H9 (cell line): ENCODE measurements around the gene ZNF614. TPM values are rescaled to one million over a fixed set of nuclear protein-coding genes. Genes with fewer than 3 reads are reported as not detected.

ENCODE experiments used
- DNase-seq: peaks from one replicate; pipeline ENCODE4 v3.0.0-alpha.2; 2017
- H2AFZ ChIP-seq: one replicate; pipeline ENCODE4 v1.6.1; 2013; ENCODE audit warnings: mild to moderate bottlenecking, low read length, control low read depth, moderate library complexity
- H2AK5ac ChIP-seq: 2 replicates; pipeline ENCODE4 v1.6.1; 2013; ENCODE audit warnings: low read length, control low read depth, mixed read lengths; ENCODE audit not compliant: insufficient read length
- H2BK120ac ChIP-seq: one replicate; pipeline ENCODE4 v1.6.1; 2013; ENCODE audit warnings: low read depth, mild to moderate bottlenecking, low read length, control low read depth, inconsistent platforms; ENCODE audit not compliant: poor library complexity, severe bottlenecking
- H2BK12ac ChIP-seq: 2 replicates; pipeline ENCODE4 v1.6.1; 2013; ENCODE audit warnings: low read length, control low read depth, mixed read lengths, low read depth; ENCODE audit not compliant: insufficient read length
- H2BK15ac ChIP-seq: 2 replicates; pipeline ENCODE4 v1.6.1; 2013; ENCODE audit warnings: low read depth, low read length, control low read depth
- H2BK20ac ChIP-seq: one replicate; pipeline ENCODE4 v1.6.1; 2013; ENCODE audit warnings: low read depth, mild to moderate bottlenecking, low read length, control low read depth, inconsistent platforms; ENCODE audit not compliant: poor library complexity, severe bottlenecking
- H2BK5ac ChIP-seq: 2 replicates; pipeline ENCODE4 v1.6.1; 2013; ENCODE audit warnings: low read length, control low read depth, mixed read lengths; ENCODE audit not compliant: insufficient read length
- H3K14ac ChIP-seq: 2 replicates; pipeline ENCODE4 v1.6.1; 2013; ENCODE audit warnings: low read length, control low read depth; ENCODE audit not compliant: insufficient read depth
- H3K18ac ChIP-seq: 2 replicates; pipeline ENCODE4 v1.6.1; 2013; ENCODE audit warnings: low read depth, mild to moderate bottlenecking, mixed read lengths, low read length, control low read depth; ENCODE audit not compliant: insufficient read length
- H3K23ac ChIP-seq: 2 replicates; pipeline ENCODE4 v1.6.1; 2013; ENCODE audit warnings: low read length, control low read depth, mixed read lengths, low read depth; ENCODE audit not compliant: insufficient read length
- H3K23me2 ChIP-seq: 2 replicates; pipeline ENCODE4 v1.6.1; 2013; ENCODE audit warnings: low read depth, mild to moderate bottlenecking, mixed read lengths, low read length, control low read depth; ENCODE audit not compliant: insufficient read length, poor library complexity, severe bottlenecking
- H3K27ac ChIP-seq: 2 replicates; pipeline ENCODE4 v1.5.1; 2013; ENCODE audit warnings: low read length, control low read depth, mixed read lengths, low read depth; ENCODE audit not compliant: insufficient read length
- H3K27me3 ChIP-seq: 2 replicates; pipeline ENCODE4 v1.6.1; 2013; ENCODE audit warnings: low read length, control low read depth, inconsistent platforms; ENCODE audit not compliant: insufficient read depth
- H3K4ac ChIP-seq: 2 replicates; pipeline ENCODE4 v1.6.1; 2013; ENCODE audit warnings: low read depth, mild to moderate bottlenecking, control low read depth, inconsistent platforms, low read length, moderate library complexity
- H3K4me1 ChIP-seq: 2 replicates; pipeline ENCODE4 v1.6.1; 2013; ENCODE audit warnings: low read length, control low read depth, inconsistent platforms; ENCODE audit not compliant: insufficient read depth
- H3K4me2 ChIP-seq: 2 replicates; pipeline ENCODE4 v1.6.1; 2013; ENCODE audit warnings: low read length, control low read depth, mixed read lengths; ENCODE audit not compliant: insufficient read length, insufficient read depth
- H3K56ac ChIP-seq: 2 replicates; pipeline ENCODE4 v1.6.1; 2013; ENCODE audit warnings: low read depth, mild to moderate bottlenecking, mixed read lengths, low read length, control low read depth; ENCODE audit not compliant: insufficient read length
- H3K79me1 ChIP-seq: 2 replicates; pipeline ENCODE4 v1.6.1; 2013; ENCODE audit warnings: low read depth, mild to moderate bottlenecking, moderate library complexity, low read length, control low read depth, inconsistent platforms; ENCODE audit not compliant: insufficient read depth, poor library complexity, severe bottlenecking
- H3K79me2 ChIP-seq: 2 replicates; pipeline ENCODE4 v1.6.1; 2013; ENCODE audit warnings: low read length, control low read depth, inconsistent platforms; ENCODE audit not compliant: insufficient read depth
- H3K9ac ChIP-seq: 2 replicates; pipeline ENCODE4 v1.6.1; 2013; ENCODE audit warnings: low read length, control low read depth, mixed read lengths; ENCODE audit not compliant: insufficient read length; ENCODE audit errors: extremely low read depth
- H3K9me3 ChIP-seq: one replicate; pipeline ENCODE4 v1.6.1; 2013; ENCODE audit warnings: low read depth, low read length, inconsistent platforms; ENCODE audit not compliant: control insufficient read depth
- H3T11ph ChIP-seq: one replicate; pipeline ENCODE4 v1.6.1; 2013; ENCODE audit warnings: mild to moderate bottlenecking, low read length, control low read depth, inconsistent platforms
- H4K20me1 ChIP-seq: one replicate; pipeline ENCODE4 v1.6.1; 2013; ENCODE audit not compliant: control insufficient read depth, insufficient read length, insufficient read depth
- H4K5ac ChIP-seq: 2 replicates; pipeline ENCODE4 v1.6.1; 2013; ENCODE audit warnings: low read depth, mild to moderate bottlenecking, mixed read lengths, low read length, control low read depth; ENCODE audit not compliant: insufficient read length
- H4K8ac ChIP-seq: replicated peaks from 2 replicates; pipeline ENCODE4 v1.6.1; 2013; ENCODE audit warnings: low read length, control low read depth, mixed read lengths, low read depth; ENCODE audit not compliant: insufficient read length
- H4K91ac ChIP-seq: 2 replicates; pipeline ENCODE4 v1.6.1; 2013; ENCODE audit warnings: low read depth, mild to moderate bottlenecking, moderate library complexity, mixed read lengths, low read length, control low read depth; ENCODE audit not compliant: insufficient read length
- H3K27ac Mint-ChIP-seq, 3 experiments: 2 replicates in 2 of 3; 3 replicates in 1 of 3; pipeline ENCODE4 v1.8.0; 2020 to 2021; ENCODE audit warnings: mixed read lengths in 3 of 3, mild to moderate bottlenecking in 1 of 3, moderate library complexity in 1 of 3
- H3K27me3 Mint-ChIP-seq: 2 replicates; pipeline ENCODE4 v1.8.0; 2021; ENCODE audit warnings: low read depth, mild to moderate bottlenecking, moderate library complexity, mixed read lengths
- H3K36me3 Mint-ChIP-seq, 3 experiments: 2 replicates in 2 of 3; 3 replicates in 1 of 3; pipeline ENCODE4 v1.8.0; 2020 to 2021; ENCODE audit warnings: low read depth in 3 of 3, mixed read lengths in 3 of 3; ENCODE audit not compliant: insufficient read depth in 1 of 3
- H3K4me1 Mint-ChIP-seq, 2 experiments: 2 replicates each; pipeline ENCODE4 v1.8.0; 2020; ENCODE audit warnings: mixed read lengths in 2 of 2
- H3K4me3 Mint-ChIP-seq, 2 experiments: 2 replicates in 1 of 2; 3 replicates in 1 of 2; pipeline ENCODE4 v1.8.0; 2020 to 2021; ENCODE audit warnings: mild to moderate bottlenecking in 2 of 2, mixed read lengths in 2 of 2, moderate library complexity in 1 of 2
- H3K9me3 Mint-ChIP-seq, 2 experiments: 2 replicates in 1 of 2; 3 replicates in 1 of 2; pipeline ENCODE4 v1.8.0; 2020; ENCODE audit warnings: mild to moderate bottlenecking in 2 of 2, mixed read lengths in 2 of 2, moderate library complexity in 1 of 2
- WGBS: extraction: QIAGEN DNeasy Blood & Tissue Kit; methylation state at CpG from one replicate; pipeline ENCODE4 v1.1.7; 2013; ENCODE audit warnings: missing lambda C conversion rate, low lambda C conversion rate, mixed read lengths; ENCODE audit not compliant: insufficient read length; ENCODE audit errors: extremely low coverage; 5-methylcytosine and 5-hydroxymethylcytosine counted together
- total RNA-seq: library from RNA; stranded (reverse); gene quantifications from 2 replicates; pipeline ENCODE4 v1.2.1, GENCODE V29; 2021
- TF ChIP-seq, protein P1 (sequence below): fragments of 200-600 bp; sonication (generic); conservative IDR thresholded peaks from 3 replicates; pipeline ENCODE4 v1.8.0; 2021; ENCODE audit warnings: antibody characterized with exemption, mild to moderate bottlenecking

The ZNF614 gene
- total RNA-seq, 1 experiment from 2014 or later, result 23.1 TPM

- H4K91ac ChIP-seq, result no peak within 1 kb of the TSS
- Mint-ChIP-seq H3K9me3 (peaks cover 23 to 38% of the 10 kb centered on the region in 2 experiments), H3K4me3 (peak within 1 kb of the TSS; percentile 94), H3K27me3 (no peaks in the 10 kb centered on the region; the same call in 1 of the 2 replicates), H3K27ac (peak within 1 kb of the TSS; percentile 99 to 100 (median 100)), H3K4me1 (peaks cover 9 to 12% of the 10 kb centered on the region in 2 experiments; a peak in 3 of 4 replicates), H3K36me3 (peaks cover 20 to 47% (median 38%) of the 10 kb centered on the region in 3 experiments)
- no peaks in the 10 kb centered on the region for H3K79me2 ChIP-seq
- peak; percentile 97 for DNase-seq
- H3K9me3 ChIP-seq, result no peaks in the 10 kb centered on the region
- H3K9ac ChIP-seq, result peak within 1 kb of the TSS; percentile 96
- peak within 1 kb of the TSS; percentile 88 for H3K18ac ChIP-seq
- no peaks in the 10 kb centered on the region for H4K20me1 ChIP-seq
- H2BK5ac ChIP-seq, result no peak within 1 kb of the TSS
- H3K27ac ChIP-seq, result peak within 1 kb of the TSS; percentile 8
- H2BK12ac ChIP-seq, result no peak within 1 kb of the TSS
- peak within 1 kb of the TSS; percentile 99 for H2AFZ ChIP-seq
- H3K4me2 ChIP-seq, result peak within 1 kb of the TSS; percentile 80
- no peak within 1 kb of the TSS for H4K8ac ChIP-seq
- H3K4ac ChIP-seq, result no peak within 1 kb of the TSS; the same call in 1 of the 2 replicates
- H3K23me2 ChIP-seq, result peaks cover 5% of the 10 kb centered on the region
- no CpG with 5 or more reads among the region's 60 CpGs for WGBS
- H3K23ac ChIP-seq, result no peak within 1 kb of the TSS
- no peak within 1 kb of the TSS for H3K56ac ChIP-seq
- no peak within 1 kb of the TSS for H4K5ac ChIP-seq
- H2AK5ac ChIP-seq, result no peak within 1 kb of the TSS
- H3K27me3 ChIP-seq, result no peaks in the 10 kb centered on the region
- H2BK120ac ChIP-seq, result no peak within 1 kb of the TSS
- no peak within 1 kb of the TSS for H2BK20ac ChIP-seq
- H2BK15ac ChIP-seq, result no peak within 1 kb of the TSS
- no peaks in the 10 kb centered on the region for H3K79me1 ChIP-seq
- TF ChIP-seq, protein P1, sequence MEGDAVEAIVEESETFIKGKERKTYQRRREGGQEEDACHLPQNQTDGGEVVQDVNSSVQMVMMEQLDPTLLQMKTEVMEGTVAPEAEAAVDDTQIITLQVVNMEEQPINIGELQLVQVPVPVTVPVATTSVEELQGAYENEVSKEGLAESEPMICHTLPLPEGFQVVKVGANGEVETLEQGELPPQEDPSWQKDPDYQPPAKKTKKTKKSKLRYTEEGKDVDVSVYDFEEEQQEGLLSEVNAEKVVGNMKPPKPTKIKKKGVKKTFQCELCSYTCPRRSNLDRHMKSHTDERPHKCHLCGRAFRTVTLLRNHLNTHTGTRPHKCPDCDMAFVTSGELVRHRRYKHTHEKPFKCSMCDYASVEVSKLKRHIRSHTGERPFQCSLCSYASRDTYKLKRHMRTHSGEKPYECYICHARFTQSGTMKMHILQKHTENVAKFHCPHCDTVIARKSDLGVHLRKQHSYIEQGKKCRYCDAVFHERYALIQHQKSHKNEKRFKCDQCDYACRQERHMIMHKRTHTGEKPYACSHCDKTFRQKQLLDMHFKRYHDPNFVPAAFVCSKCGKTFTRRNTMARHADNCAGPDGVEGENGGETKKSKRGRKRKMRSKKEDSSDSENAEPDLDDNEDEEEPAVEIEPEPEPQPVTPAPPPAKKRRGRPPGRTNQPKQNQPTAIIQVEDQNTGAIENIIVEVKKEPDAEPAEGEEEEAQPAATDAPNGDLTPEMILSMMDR, result no peak
- H3K14ac ChIP-seq, result peak within 1 kb of the TSS; percentile 93; the same call in 1 of the 2 replicates
- H3K4me1 ChIP-seq, result no peaks in the 10 kb centered on the region
- H3T11ph ChIP-seq, result no peak within 1 kb of the TSS
Measured at GRCh38 chr19:52048555-52049501, 20.6 kb upstream of the ZNF614 start, which contains the start of gene ZNF432. TSS of gene ZNF432 (minus strand) at chr19:52048838. CDS start at chr19:52046868, 1,970 bp downstream.
